GM12892 (cell line): ENCODE results near the gene SURF4.

ENCODE experiments used
- POLR2A ChIP-seq: IDR thresholded peaks from 2 replicates; pipeline ENCODE4 v1.6.1; 2011; ENCODE audit warnings: low read depth, low read length, control low read depth
- POLR2AphosphoS5 ChIP-seq: IDR thresholded peaks from 2 replicates; pipeline ENCODE4 v1.6.1; 2011; ENCODE audit warnings: low read depth, low read length, control low read depth
- TAF1 ChIP-seq: IDR thresholded peaks from 2 replicates; pipeline ENCODE4 v1.6.1; 2011; ENCODE audit warnings: low read depth, mild to moderate bottlenecking, control low read depth, low read length, borderline replicate concordance

- no peak for TF ChIP-seq POLR2A
- TF ChIP-seq POLR2AphosphoS5, result no peak
- TF ChIP-seq TAF1, result no peak
Observed at GRCh38 chr9:133367778-133368177, 8.1 kb downstream of the SURF4 start.
